Femur (tissue), 1 donor: ENCODE results near the gene FTCD.
"Not testable (repeated sequence)": the region's sequence is repeated elsewhere in the genome, so short reads cannot be mapped to it uniquely, and the experiment has no call there.

ENCODE experiments used
- DNase-seq: peaks from one replicate; pipeline ENCODE4 v3.0.0-alpha.2; 2017

The FTCD gene

DNA sequence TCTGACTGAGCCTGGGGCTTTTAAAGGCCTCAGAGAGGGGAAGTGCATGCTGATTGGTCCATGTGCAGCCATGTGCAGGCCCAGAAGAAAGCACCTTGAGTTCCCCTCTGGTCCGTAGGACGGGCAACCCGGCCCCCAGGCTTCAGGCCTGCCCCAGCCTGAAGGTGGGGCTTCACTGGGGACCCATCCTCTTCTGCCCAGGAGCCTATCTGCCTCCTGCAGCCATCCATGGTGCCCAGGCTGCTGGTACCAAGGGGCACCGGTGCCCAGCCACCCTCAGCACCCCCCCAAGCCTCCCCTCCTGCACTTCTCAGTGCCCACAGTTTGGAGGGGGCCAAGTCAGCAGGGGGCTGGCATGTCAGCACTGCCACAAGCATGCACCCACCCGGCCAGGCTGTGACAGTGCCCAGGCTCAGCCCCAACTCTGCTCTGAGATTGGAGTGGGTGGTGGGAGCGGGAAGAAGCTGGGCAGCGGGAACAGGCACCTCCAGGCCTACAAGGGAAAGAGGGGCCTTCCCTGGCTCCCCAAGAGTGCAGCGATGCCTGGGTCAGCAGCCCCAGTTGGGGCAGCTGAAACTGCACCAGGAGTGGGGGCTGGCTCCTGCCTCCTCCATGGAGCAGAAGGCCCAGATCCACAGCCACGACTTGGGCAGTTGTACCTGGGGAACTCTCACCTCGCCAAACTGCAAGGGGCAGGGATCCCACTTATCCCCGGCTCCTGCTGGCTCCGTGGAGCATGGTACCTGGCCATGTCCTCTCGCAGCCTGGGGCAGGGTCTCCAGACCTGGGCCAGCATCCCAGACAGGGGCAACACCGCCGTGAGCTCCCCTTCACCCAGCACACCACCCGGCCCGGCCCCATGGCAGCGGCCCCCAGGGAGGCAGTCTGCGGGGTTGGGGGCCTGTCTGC is 45.8 kb downstream of the FTCD start:
- DNase-seq, result no peak

- no peak for DNase-seq
Measured at GRCh38 chr21:46108827-46109312, 46.5 kb downstream of the FTCD start.

- DNase-seq, result not testable (repeated sequence)
Measured at GRCh38 chr21:46107376-46107775, 48.0 kb downstream of the FTCD start.

GRCh38 chr21:46104104-46104503 is 51.3 kb downstream of the FTCD start:
- no peak for DNase-seq

DNA sequence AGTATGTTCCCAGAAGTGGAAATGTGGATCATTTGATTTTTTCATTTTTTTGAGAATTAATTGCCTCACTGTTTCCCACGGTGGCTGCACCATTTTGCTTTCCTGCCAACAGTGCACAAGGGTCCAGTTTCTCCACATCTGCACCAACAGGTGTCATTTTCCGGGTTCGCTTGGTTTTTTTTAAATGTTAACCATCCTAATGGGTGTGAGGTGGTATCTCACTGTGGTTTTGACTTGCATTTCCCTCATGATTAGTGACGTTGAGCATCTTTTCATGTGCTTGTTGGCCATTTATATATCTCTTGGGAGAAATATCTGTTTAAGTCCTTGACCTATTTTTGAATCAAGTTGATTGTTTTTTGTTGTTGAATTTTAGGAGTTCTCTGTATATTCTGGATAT is 54.5 kb downstream of the FTCD start:
- no peak for DNase-seq

- peak; percentile 20 for DNase-seq
Measured at GRCh38 chr21:46100426-46100825, 55.0 kb downstream of the FTCD start.

- no peak for DNase-seq
Measured at GRCh38 chr21:46100020-46100419, 55.4 kb downstream of the FTCD start.

DNA sequence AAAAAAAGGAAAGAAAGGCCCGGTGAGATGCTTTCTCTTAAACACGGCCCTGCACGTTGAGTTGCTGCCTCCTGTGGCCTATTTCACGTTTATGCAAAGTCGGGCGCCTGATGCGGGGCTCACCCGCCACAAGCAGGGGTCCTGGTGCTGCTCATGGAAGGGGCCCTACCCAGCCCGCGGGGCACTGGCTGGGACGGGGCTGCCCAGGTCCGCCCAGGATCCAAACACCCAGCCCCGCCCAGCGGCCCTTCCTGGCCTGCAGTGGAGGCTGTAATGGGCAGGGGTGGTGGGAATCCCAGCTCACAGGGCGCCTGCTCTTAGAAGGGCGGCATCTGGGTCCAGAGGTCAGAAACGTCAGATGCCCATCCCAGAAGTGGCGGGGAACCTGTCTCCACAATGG is 55.9 kb downstream of the FTCD start:
- peak; percentile 48 for DNase-seq

DNA sequence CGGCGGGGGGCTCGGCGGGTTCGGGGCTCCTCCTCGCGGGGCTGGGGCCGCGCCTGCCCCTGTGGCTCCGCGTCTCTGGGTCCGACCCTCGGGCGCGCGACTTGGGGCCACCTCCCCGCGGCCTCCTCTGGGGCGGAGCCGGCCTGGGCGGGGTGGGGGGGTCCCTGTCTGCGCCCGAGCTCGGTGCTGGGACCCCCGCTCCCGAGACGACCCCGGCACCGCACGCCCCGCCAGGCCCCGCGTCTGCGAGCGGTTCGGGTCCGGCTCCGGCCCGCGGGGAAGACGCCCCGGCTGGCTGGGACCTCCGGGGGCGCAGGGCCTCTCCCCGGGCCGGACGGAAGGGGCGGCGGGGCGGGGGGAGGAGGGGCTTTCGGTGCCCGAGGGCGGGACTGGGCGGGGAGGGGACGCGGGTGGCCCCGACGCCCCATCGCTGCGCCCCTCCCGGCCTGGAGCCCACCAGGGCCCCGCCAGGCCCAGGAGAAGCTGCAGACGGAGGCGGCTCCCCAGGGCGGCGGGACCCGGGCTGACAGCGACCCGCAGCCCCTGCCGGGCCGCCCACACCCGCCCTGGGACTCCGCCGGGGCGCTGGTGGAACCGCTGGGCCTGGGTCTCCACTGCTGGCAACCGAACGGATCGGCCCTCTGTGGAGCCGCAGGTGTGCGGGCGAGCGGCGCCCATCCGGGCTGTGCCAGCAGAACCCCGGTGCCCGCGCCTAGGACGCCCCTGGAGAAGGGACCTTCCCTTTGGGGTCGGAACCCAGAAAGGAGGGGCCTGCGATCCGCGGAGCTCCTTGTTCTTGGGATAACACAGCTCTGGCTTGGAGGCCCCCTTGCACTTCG is 56.9 kb downstream of the FTCD start:
- peak; percentile 52 for DNase-seq

- DNase-seq, result peak; percentile 80
Measured at GRCh38 chr21:46097336-46098293, 57.8 kb downstream of the FTCD start, which contains the start of gene COL6A2. TSS of gene COL6A2 (plus strand) at chr21:46098112.

- DNase-seq, result peak; percentile 40
Measured at GRCh38 chr21:46096596-46097335, 58.6 kb downstream of the FTCD start.

DNA sequence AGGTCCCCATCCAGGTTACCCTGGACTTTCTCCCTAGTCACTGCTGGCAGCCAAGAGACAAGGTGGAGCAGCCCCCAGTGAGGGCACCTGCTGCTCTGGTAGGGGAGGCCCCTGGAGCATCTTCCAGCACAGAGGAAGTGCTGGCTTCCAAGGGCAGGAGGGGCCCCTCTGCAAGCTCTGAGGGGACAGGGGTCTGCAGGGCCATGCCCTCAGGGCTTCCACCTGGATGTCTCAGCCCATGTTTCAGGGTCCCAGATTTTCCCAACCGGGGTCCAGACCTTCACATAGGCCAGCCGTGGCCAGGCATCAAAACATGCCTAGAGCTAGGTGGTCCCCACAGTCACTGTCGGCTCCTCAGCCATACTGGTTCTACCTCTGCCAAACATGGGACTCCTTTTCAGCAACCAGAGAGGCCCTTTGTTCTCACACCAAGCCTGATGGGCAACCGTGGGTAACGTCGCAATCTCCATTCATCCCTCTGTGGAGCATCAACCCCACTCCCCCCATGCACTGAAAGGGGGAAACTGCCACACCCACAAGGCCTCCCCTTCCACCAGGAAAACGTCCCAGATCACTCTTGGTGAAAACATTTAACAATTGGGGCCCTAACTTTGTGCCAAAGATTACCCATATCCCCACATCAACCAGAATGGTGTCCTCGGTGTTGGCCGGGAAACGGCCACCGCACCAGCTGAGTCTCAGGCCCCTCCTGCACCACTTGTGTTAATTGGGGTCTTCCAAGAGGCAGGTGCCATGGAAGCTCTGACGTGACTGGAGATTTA is 59.4 kb downstream of the FTCD start:
- no peak for DNase-seq

GRCh38 chr21:46095083-46095719 is 60.2 kb downstream of the FTCD start:
- peak; percentile 37 for DNase-seq

DNA sequence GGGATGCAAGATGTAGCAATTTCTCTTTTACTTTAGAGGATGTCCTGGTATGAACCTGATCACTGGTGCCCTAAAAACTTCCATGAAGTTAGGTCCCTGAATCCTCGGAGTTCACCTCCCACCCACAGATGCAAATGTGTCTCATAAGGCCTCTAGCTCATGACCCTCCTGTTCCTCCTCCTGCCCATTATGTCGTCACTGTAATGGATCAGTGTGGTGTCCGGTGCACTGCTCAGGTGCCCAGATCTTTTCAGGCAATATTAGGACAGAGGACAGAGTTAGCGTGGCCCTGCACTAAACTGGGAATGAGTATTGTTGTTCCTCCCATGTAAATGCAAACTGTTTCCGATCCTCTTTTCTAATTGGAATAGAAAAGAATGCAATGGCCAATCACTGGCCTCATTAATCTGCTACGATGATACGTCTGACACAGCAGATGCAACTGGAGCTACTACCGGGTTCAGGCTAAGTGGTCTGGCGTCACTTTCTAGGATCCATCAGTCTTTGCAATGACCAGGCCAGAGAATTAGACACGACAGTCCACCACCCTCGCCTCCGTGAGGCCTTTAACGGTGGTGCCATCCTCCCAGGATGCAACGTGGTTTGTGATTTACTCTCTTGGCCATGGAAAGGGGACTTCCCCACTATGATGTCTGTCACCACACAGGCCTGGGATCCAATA is 60.8 kb downstream of the FTCD start:
- DNase-seq, result no peak

GRCh38 chr21:46093668-46094400 is 61.5 kb downstream of the FTCD start:
- DNase-seq, result no peak

- no peak for DNase-seq
Measured at GRCh38 chr21:46092811-46093667, 62.3 kb downstream of the FTCD start.

GRCh38 chr21:46092026-46092764 is 63.2 kb downstream of the FTCD start:
- peak; percentile 90 for DNase-seq
